ENCODE measurements around the gene SLC16A11.
"Not testable (repeated sequence)": the region's sequence is repeated elsewhere in the genome, so short reads cannot be mapped to it uniquely, and the experiment has no call there.

SLC16A11 gene

DNA sequence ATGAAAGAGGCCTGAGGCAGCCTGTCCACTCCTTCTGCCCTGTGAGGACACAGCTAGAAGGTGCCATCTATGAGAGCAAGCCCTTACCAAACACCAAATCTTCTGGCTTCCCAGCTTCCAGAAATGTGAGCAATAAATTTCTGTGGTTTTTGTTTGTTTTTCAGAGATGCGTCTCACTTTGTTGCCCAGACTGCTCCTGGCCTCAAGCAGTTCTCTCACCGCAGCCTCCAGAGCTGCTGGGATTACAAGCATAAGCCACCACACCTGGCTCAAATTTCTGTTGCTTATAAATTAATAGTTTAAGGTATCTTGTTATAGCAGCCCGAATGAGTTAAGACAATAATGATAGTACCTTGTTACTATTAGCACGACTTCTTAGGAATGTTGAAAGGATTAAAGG lies 12.5 kb upstream of the SLC16A11 start:
- DNase-seq, result no peak

DNA sequence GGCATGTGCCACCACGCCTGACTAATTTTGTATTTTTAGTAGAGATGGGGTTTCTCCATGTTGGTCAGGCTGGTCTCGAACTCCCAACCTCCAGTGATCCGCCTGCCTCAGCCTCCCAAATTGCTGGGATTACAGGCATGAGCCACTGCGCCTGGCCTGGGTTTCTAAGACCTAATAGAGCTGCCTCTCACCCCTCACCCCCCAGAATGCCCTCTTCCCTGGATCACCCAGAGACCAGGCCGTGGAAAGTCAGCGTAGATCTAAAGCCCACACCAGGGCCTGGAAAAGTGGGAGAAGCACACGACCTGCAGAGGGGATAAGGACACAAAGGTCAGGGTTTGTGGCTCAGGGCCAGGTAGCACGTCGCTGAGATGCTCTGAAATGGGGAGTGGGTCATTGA lies 6.7 kb upstream of the SLC16A11 start:
- not testable (repeated sequence) for DNase-seq

GRCh38 chr17:7048968-7049367 lies 5.1 kb upstream of the SLC16A11 start:
- no peak for DNase-seq

DNA sequence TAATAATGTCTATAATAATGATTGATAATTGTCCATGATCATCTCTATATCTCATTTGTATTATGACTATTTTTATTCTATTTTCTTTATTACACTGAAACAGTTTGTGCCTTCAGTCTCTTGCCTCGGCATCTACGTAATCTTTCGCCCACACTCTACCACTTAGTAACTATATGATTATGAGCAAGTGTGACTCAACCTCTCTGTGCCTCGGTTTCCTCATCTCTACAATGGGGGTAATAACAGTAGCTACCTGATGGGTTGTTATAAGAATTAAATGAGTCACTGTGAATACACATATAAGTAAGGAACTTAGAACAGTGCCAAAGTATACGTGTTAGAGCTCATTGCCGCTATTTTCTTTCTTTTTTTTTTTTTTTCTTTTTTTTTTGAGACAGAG lies 3.7 kb upstream of the SLC16A11 start:
- no peak for DNase-seq

DNA sequence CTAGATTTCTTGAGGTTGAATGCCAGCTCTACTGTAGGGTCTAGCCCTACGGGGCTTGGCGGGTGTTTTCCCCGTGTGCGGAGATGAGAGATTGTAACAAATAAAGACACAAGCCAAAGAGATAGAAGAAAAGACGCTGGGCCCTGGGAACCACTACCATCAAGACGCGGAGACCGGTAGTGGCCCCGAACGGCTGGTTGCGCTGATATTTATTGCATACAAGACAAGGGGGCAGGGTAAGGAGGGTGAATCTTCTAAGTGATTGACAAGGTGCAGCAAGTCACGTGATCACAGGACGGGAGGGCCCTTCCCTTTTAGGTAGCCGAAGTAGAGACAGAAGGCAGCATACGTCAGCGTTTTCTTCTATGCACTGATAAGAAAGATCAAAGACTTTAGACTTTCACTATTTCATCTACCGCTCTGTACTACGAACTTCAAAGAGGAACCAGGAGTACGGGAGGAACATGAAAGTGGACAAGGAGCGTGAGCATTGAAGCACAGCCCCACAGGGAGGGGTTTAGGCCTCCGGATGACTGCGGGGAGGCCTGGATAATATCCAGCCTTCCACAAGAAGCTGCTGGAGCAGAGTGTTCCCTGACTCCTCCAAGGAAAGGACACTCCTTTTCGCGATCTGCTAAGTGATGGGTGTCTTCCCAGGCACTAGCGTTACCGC lies 3.0 kb upstream of the SLC16A11 start:
- DNase-seq, result not testable (repeated sequence)

DNA sequence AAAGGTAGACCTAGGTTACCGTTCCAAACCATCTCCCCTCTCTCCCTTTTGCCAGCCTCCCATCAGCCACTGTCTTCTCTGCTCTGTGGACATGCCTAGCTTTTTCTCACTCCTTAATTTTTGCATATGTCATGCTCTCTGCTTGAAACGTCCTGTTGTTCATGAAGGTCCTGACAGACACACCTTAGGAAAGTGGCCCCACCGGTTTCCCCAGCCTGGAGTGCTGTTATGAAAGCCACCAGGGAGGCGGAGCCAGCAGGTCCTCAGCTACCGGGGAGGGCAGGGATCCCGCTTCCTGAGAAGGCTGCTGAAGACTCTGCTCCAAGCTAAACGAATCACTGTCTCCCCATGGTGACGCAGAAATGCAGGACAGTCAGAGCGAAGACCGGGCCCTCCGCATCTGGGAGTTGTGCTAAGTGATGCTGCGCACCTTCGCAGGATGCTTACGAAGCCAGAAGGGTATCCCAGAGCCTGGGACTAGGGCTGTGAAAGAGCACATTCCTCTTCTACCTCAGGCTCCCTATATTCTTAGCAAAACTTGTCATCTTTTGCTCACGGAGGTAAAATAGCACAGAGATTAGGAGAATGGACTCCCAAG lies 2.3 kb upstream of the SLC16A11 start:
- DNase-seq, result no peak

GRCh38 chr17:7045492-7046126 lies 1.7 kb upstream of the SLC16A11 start:
- no peak for DNase-seq

GRCh38 chr17:7043182-7043496 lies 753 bp downstream of the SLC16A11 start:
- DNase-seq, result no peak

- no peak for DNase-seq
These were observed 1.3 kb downstream of the SLC16A11 start for GRCh38 chr17:7042501-7043181.

- DNase-seq, result no peak
These were observed 2.0 kb downstream of the SLC16A11 start for GRCh38 chr17:7041607-7042500.

DNA sequence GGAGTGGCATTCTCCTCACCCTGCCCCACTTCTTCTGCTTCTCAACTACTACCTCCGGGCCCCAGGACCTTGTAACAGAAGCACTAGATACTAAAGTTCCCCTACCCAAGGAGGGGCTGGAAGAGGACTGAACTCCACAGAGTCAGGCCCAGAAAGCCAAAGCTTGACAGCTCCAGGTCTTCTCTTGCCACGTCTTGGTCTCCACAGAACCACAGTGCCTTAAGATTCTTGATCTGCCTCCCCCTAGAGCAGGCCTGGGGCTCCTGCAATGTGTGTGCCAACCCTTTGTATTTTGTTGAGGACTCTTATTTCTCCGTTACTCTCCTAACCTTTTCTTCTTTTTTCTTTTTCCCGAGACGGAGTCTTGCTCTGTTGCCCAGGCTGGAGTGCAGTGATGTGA lies 4.1 kb downstream of the SLC16A11 start:
- no peak for DNase-seq

- DNase-seq, result no peak
These were observed 5.6 kb downstream of the SLC16A11 start for GRCh38 chr17:7038025-7038862.

DNA sequence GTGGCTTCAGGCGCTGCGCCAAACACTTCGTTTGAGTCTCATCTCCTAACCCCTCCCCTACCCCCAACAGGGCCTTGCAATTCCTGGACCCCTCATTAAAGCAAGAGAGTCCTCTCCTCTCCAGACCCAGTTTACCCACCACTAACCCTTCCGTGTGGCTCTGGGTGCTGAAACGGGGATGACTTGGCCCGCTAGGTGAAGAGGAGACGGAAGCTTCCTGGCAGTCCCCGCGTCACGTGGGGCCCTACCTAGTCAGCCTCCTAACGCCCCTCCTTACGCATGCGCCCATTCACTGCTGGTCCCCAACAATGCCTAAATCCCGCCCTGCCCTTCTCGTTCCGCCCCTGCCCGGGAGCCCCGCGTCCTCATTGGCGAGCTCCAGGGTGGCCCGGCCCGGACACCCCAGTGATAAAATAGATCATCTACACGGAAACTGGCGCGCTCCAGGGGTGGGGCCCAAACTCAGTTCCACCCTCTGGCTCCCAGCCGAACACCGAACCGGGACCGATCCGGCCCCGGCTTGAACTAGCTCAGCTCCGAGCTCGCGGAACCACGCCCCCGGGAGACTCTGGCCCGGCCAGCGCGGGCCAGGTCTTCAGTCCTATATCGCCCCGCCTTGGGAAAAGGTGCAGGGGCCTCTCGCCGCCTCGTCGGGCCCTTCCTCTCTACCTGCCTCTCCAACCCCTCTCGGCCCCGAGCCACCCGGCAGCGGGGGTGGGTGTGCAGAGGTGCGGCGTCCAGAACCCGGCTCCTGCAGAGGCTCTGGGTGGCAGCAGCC lies 8.1 kb downstream of the SLC16A11 start, which contains the start of gene SLC16A13:
TSS of gene SLC16A13 (plus strand) at position 425 of the 778 bp plus-strand sequence. CDS start 368 bp downstream, outside the sequence.
- DNase-seq, result peak; percentile 83

- DNase-seq, result no peak
These were observed 8.8 kb downstream of the SLC16A11 start for GRCh38 chr17:7034955-7035590.

DNA sequence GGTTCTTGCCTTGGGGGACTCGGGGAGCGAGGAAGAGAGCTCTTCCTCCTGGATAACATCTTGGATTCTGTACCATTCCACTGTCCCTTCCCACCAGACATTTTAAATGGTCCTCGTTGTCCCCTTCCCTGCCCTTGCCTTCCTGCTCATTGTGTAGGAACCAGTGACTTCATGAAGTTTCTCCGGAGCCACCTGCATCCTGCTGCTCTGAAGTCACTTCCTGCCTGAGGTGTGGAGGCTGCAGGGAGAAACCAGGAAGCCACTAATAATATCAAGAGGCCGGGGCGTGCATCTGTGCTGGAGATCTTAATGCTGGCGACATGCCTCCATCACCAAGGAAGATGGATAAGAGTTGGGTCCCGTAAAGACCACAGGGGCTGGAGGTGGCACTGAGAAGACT lies 14.2 kb downstream of the SLC16A11 start:
- no peak for DNase-seq

- no peak for DNase-seq
These were observed 14.8 kb downstream of the SLC16A11 start for GRCh38 chr17:7029096-7029495.

DNA sequence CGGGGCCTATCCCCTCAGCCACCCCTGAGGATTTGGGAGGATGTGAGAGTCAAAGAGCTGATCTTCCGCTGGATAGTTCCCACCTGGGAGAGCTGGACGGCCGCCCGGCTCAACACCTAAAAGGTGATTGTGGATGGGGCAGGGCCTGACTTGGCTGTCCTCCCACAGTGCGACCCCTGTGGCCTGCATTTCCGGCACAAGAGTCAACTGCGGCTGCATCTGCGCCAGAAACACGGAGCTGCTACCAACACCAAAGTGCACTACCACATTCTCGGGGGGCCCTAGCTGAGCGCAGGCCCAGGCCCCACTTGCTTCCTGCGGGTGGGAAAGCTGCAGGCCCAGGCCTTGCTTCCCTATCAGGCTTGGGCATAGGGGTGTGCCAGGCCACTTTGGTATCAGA lies 16.6 kb downstream of the SLC16A11 start:
- no peak for DNase-seq

DNA sequence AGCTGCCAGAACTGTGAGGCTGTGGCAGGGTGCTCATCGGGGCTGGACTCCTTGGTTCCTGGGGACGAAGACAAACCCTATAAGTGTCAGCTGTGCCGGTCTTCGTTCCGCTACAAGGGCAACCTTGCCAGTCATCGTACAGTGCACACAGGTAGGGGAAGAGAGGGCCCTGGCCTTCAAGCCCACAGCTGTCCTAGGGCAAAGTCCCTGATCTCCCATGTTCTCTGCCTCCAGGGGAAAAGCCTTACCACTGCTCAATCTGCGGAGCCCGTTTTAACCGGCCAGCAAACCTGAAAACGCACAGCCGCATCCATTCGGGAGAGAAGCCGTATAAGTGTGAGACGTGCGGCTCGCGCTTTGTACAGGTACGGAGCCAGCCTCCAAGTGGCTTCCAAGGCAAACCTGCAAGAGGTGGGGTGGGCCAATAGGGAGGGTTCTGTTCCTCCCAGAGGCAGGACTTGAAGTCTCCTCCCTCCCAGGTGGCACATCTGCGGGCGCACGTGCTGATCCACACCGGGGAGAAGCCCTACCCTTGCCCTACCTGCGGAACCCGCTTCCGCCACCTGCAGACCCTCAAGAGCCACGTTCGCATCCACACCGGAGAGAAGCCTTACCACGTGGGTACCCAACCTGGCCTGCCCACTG lies 17.3 kb downstream of the SLC16A11 start:
- DNase-seq, result no peak

DNA sequence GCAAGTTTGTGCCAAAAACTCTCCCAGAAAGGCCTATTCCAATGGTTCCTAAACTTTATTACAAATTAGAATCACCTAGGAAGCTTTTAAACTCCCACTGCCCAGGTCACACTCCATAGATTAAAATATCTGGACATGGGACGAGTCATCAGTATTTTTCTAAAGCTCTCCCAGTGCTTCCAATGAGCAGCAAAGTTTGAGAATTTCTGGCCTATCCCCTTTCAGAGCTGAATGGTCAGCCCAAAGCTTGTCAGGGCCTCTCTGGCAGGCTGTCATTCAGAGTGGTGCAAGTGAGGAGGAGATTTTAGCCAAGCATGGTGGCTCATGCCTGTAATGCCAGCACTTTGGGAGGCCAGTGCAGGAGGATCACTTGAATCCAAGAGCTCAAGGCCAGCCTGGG lies 18.6 kb downstream of the SLC16A11 start:
- DNase-seq, result no peak

DNA sequence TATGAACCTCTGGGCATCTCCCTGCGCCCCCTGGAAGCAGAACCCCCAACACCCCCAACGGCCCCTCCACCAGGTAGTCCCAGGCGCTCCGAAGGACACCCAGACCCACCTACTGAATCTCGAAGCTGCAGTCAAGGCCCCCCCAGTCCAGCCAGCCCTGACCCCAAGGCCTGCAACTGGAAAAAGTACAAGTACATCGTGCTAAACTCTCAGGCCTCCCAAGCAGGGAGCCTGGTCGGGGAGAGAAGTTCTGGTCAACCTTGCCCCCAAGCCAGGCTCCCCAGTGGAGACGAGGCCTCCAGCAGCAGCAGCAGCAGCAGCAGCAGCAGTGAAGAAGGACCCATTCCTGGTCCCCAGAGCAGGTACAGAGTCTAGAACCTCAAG lies 19.5 kb downstream of the SLC16A11 start:
- no peak for DNase-seq
